Stimulated activated CD8-positive, alpha-beta memory T cell treated with anti-CD3 and anti-CD28 coated beads, Interleukin-4, amount 100 ng/mL, for 1 hour (primary cell): ENCODE results near the gene TUBE1.
"Not testable (repeated sequence)": the region's sequence is repeated elsewhere in the genome, so short reads cannot be mapped to it uniquely, and the experiment has no call there.

Experiments used
- DNase-seq, 2 donors: peaks; one replicate each; pipeline ENCODE4 v3.0.0-alpha.2; 2020; ENCODE audit warnings: low read depth in 2 of 2, low spot score in 1 of 2

TUBE1 gene

DNA sequence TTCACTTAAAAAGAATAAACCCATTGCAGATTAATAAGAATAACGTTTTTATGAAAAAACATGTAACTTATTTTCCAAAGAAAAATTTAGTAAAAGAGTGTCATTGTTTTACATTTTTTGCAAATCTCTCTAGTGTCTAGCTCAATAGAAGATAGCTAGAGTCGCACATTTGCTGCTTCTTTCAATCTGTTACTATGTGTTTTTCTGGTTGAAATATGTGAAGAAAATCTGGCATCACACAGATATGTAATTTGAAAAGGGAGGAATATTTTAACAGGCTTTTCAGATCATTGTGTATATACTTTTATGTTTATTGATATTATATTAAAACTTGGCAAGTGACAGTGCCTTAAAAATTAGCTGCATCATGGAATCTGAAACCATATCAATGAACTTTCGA lies 24.3 kb downstream of the TUBE1 start:
- DNase-seq: no peak

DNA sequence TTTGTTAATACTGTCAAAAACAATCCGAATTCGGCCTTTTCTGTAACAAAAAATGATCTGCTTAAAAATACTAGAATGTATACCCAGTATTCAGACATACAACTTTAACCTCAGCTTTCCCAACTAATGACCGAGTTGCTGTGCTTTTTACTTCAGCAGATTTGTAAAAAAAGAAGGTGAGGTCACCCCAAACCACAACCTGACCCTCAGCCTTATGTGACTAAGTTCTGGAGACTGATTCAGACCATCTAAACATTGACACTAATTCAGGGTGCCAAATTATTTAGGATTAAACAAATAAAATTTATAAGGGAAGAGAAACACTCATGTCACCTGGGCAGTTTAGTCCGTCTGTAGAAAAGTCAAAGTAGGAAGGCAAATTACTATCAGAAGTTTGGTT lies 25.7 kb downstream of the TUBE1 start:
- no peak for DNase-seq

DNA sequence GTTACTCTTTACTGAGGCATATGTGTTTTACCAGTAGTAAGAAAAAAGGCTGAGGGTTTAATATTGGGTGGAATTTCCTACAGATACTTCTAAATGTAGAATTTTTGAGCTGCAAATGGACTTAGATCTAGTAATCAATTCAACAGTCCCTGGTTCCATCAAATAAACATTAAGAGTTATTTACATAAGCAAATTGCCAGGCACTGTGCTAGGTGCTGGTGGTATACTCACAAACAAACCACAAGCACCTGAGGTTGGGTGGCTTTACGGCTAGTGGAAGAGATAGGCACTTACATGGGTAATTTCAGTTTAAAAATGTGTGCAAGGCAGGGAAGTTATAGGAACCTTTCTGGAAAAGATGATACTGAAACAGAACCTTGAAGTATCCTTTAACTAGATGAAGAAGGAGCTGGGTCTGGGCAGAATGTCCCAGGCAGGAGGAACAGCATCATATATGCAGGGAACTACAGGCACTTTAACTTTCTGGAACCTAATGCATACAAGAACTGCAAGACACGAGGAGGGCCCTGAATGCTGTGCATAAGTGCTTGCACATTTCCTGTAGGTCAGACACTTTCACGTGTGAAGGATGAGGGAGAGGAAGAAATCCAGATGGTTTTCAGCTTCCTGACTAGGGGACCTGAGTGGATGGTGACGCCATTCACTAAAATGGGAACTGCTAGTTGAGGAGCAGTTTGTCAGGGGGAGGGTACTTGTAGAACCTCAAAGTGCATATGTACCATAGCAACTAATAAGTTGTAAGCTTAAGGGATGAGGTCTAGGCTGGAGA lies 28.8 kb downstream of the TUBE1 start:
- DNase-seq: no peak

DNA sequence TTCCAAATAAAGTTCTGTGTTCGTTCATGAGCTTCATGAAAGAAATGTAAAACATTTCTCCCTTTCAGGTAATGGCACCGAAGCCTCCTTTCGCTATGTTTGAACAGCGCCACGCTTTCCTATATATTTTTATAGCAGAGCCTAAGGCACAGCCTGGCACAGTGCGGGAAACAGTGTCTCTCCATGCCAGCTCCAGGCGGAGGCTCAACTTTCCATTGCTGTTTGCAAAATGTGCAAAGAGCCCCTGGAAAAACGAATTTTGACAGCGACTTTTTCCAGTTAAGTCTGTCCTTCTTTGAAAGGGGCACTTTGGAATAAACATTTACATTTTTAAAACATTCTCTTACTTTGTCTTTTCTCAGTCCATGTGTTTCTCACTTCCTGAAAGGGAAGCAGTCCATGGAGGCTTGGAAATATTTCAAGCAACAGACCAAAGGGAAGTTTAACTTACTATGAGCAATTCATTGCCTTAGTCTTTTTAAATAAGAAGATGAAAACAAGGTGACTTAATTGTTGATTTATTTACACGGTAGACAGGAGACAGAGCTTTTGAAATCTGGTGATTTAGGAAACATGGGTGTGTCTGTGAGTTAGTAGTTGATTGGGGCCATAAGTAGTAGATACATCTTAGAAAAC lies 32.6 kb downstream of the TUBE1 start:
- no peak for DNase-seq

DNA sequence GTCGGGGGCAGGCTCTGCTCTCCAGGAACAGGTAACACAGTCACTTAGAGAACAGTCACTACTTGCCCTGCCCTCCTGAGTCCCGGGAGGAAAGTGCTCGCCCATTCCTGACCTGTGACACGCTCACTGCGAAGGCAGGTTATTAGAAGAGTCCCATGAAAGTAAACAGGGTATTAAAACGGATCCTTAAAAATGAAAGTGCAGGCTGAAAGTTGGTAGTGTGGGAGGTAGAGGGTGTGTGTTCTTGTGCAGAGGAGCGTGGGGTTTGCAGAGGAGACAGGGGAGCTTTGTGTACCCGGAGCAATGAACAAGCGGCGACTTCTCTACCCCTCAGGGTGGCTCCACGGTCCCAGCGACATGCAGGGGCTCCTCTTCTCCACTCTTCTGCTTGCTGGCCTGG lies 33.3 kb downstream of the TUBE1 start, which contains the start of gene CCN6:
CCN6 (plus strand) TSS at position 104 of the 400 bp plus-strand sequence; CDS start at position 358, 254 bp downstream.
- DNase-seq: no peak

DNA sequence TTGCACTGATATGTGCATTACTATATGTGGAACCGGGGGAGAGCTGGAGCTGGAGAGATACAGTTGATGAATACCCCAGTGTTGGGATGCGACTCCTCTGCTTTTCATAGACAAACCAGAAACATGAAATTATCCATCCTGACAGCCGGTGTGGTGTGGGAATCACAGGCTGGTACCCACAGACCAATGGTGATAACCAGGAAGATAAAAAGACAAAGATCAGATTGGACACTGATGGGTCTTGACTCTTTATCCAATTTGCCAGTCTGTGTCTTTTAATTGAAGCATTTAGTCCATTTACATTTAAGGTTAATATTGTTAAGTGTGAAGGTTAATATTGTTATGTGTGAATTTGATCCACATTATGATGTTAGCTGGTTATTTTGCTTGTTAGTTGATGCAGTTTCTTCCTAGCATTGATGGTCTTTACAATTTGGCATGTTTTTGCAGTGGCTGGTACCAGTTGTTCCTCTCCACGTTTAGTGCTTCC lies 36.0 kb downstream of the TUBE1 start:
- DNase-seq: not testable (repeated sequence)

DNA sequence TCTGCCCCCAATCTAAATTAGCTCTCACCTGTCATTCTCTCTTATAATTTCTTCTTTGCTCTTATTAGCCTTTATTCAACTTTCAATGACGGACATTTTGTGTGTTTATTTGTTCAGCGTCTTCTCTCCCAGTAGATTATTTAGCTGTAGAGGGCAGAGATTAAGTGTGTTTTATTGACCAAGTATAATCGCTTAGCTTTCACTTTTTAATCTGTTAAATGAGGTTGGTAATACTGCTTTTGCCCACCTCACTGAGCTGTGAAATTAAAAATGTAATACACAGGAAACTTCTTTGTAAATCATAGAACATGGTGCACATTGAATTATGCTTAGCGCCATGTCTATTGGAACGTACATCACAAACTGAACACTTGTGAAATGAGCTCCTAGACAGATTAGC lies 36.9 kb downstream of the TUBE1 start:
- no peak for DNase-seq

DNA sequence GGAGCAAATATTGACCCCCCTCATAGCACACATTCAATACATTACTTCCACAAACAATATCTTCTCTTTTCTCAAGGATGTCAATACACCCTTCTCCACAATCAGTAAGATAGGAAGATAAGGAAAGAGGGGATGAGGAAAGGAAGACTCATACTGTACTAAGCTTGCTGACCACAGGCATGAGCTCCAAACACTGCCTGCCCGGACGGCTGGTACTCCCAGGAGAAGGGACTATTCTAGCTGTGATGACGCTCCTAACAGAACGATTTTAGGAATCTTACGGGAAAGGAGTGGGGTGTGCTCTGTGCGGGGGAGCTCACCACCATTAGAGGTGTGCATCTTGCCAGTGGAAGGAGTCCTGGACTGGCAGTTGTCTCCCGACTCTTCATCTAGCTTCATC lies 37.3 kb downstream of the TUBE1 start:
- DNase-seq: no peak

DNA sequence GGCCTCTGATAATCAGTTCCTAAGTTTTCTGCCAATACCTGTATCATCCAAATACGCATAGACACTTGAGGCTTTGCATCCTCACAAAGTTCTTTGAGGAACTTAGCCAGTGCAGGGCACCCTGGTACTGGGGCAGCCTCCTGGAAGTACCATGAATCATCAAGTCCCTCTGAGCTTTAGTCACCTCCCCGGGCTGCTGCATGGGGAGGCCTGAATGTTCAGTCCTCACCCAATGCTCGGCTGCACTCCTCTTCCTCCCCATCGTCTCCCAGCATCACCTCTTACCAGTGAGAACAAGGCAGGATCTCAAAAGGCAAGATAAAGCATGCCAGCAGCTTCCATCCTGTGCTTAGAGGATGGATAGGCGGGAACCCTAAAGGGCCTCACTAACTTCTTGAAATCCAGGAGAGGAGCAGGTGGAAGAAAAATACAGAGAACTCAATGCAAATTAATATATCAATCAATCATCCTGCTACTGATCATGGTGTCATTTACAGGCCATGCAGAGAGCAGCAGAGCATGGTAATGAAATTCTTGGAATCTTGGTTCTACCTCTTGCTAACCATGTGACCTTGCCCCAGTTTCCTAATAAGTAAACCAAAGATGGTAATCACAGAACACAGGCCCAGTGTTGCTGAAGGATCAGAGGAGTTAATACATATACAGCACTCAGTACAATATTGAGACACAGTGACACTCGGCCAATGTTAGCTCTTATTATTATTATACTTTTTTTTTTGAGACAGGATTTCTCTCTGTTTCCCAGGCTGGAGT lies 38.1 kb downstream of the TUBE1 start:
- no peak for DNase-seq

DNA sequence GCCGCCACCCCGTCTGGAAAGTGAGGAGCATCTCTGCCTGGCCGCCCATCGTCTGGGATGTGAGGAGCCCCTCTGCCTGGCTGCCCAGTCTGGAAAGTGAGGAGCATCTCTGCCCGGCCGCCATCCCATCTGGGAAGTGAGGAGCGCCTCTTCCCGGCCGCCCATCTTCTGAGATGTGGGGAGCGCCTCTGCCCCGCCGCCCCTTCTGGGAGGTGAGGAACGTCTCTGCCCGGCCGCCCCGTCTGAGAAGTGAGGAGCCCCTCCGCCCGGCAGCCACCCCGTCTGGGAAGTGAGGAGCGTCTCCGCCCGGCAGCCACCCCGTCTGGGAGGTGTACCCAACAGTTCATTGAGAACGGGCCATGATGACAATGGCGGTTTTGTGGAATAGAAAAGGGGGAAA lies 39.8 kb downstream of the TUBE1 start:
- not testable (repeated sequence) for DNase-seq

DNA sequence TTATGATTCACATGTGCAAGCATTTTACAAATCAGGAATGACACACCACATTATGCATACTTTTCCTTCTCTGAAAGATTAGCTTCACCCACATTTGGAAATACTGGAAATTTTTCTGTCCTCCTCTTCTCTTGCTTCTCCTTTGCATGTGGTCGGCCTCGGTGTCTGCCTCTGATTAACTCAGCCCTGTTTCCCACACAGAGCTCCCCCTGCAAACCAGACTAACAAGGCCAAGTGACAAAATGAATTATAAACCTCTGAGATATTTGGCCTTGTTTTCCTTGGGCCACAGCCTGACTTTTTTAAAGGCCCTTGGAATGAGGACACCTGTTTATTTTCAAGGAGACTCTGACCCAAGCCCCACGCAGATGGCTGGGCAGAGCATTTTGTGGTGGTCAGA lies 42.4 kb downstream of the TUBE1 start:
- DNase-seq: no peak

DNA sequence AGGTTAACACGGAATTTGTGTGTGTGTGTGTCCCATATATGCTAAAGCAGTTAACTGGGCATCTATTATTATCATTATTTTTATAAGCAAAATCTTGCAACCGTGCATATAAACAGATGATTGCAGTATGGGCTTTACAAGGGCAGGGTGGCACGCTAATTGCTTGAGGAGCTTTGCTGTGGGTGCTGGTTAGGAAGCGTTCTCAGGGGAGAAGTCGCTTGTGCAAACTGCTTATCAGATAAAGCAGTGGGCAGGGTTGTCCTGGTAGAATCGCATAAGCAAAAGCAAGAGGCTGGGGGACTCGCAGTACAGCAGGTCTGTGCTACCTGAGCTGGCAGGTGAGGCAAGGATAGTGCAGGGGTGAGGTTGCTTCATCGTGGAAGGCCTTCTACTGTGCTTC lies 43.1 kb downstream of the TUBE1 start:
- DNase-seq: no peak

DNA sequence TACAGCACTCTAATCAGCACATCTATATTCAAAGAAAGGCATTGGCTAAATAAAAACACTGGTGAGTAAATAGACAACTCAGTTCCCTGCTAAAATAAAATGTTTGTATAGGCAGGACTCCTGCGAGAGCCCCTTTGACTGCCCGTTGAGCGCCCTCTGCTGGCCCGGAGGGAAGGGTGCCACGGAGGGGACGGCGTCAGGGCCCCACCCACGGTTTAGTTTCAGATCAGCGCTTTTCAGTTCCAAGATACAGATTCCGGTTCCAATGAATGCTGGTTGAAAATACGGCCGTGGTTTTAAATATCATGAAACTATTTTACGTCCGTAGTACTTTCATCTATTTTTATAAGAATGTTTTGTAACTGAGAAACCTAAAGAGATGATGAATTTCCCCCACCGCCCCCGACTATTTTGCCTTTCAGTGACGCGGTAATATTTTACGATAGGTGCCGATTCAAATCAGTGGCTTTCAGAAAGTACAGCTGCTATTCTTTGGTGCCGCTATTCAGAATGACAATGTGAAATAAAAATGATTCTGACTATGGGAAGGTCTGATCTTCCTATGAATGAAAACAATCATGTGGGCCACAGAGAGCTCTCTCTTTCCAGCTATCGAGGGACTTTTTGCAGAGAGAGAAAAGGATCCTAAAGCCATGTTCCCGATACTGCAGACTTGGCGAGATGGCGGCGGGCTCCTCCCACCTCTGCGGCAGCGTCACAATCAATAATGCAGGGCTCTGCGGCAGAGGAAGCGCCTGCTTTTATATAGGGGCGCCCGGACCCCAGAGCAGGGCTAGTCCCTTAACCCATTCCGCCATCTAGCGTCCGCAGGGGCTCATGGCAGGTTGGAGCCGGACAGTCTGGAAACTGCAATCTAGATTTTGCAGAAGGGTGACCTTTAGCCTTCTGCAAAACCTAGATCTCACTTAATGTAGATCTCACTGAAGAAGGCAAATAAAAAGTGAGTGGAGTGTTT lies 44.0 kb downstream of the TUBE1 start:
- DNase-seq: peak; percentile 81 to 83

DNA sequence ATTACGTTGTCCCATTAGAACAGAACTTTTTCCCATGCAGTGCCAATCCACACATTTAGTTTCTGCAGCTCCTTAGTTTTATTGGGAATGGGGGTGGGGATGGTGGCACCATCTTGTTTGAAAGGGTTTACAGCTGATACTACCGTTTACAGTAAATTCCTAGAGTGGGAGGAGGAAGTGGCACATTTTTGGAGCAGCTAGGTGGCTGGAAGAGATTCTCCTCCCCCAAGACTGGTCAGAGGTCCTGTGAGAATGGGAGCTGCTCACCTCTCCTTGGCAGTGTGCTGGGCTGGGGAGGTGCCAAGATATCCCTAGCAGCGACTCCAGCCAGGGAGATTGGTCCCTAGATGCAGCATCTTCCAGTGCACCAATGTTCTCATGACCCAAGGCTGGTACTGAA lies 45.7 kb downstream of the TUBE1 start:
- DNase-seq: no peak

DNA sequence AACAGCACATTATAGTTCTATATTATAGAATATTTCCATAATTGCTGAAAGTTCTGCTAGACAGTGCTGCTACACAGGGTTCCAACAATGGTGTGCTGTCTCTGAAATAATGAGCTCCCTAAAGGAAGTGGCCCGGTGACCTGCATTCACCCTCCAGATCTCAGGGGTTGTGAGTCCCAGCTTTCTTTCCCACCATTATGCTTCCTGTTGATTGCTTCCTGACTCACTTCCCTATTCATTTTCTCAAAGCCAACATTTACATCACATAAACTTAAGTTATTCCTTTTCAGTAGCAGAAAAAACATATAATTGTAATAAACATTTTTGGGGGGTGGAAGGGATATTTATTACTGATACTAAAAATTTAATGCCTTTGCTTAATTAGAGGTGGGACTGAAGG lies 46.3 kb downstream of the TUBE1 start:
- no peak for DNase-seq

DNA sequence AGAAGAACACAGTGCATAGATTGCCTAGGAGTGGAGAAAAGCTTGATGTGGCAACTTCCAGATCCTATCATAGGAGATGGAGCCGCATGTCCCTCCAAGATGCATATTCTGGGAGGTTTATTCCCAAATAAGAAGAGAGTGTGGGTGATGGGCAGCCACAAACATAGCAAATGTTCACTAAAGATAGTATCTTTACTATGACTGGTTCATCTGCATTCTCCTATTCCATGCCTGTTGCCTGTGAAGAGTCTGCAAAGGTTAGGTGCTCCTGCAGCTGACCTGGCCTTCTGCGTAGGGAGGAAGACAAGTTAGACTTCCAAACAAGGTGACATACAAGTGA lies 47.9 kb downstream of the TUBE1 start:
- DNase-seq: no peak

DNA sequence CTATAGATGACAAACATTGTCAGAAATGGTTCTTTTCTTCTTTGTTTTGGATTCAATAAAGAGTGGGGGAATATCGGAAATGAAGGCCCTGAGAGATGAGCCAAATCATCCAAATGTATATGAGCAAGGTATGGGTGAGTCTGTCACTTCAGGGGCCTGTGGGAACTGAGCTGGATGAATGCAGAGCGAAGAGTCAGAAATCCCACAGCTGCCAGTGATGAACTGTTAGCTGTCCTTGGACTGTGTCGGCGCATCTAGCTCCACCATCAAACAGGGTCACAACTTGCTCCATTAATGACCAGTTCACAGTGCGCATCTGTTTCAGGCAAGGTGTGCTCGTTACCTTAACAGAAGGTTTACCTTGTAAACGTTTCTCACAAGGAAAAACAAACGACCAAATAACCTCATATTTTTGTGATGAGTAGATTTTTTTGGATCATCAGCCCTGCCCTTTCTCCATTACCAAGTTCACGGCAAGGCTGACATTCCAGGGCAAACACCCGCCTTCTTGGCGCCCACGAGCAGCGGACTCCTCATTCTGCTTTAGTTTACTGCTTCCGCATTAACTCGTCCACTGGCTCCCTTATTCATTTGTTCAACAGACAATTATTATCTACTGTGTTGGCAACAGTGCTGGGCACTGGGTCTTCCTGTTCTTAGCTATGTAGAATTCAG lies 48.4 kb downstream of the TUBE1 start:
- DNase-seq: no peak

DNA sequence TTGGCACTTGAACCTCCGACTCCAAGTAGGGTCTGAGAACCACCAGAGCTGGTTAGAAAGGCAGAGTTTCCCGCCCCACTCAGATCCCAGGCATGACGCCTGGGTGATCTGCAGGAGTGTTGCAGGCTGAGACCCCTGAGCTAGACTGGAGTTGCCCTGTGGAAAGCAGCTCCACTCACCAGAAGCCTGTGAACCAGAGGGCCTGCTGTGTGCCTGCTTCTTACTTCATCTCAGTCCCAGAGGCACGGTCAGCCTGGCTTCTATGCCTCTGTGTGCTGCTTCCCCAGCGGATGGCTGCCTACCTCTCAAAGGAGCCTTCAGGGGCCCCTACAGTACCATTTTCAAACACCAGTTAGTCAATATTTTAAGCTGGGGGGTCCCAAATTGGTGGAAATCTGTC lies 49.0 kb downstream of the TUBE1 start:
- no peak for DNase-seq

DNA sequence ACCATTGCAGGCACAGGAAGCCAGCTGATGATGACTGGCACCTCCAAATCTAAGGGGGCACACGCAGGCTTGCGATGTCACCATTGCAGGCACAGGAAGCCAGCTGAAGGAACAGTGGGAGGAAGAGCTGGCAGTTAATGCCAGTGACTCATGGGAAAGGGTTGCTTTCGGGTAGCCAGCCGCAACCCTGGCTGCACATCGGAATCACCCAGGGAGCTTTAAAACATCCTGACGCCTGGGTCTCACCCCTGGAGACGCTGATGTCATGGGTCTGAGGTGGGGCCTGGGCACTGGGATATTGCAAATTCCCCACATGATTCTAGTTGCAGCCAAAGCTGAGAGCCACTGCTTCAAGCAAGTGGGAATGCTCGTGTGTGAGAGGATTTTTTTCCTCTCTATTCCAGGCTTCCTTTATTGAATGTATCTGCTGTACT lies 49.5 kb downstream of the TUBE1 start:
- DNase-seq: no peak

DNA sequence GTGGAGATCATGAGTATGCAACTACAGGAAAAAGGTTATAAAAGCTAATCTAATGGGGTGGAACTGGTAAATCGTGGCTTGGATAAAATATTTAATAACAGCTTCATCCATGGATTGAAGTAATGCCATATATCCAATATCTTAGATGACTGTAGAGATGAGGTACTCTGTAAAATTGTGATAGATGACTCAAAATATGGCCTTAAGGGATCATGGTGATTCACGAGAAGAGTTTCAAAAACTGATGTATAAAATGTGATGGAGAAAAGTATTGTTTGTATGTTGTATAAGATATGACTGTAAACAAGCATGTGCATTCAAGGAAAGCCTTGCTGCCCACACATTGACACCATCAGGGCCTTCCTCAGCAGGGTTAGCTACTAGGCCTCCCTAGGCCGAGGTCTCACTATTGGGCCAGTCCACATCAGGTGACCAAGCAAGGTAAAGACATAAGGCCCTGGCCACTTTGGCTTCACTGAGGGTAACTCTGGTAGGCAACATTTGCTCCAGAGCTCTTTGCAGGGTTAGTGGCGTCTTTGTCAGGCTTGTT lies 51.1 kb downstream of the TUBE1 start:
- no peak for DNase-seq
